Activated CD4-positive, alpha-beta memory T cell treated with anti-CD3 and anti-CD28 coated beads, Interleukin-2, amount 10 ng/mL, durations not matched to agents 7 days and 5 days (primary cell): ENCODE measurements around the gene CAB39. TPM values are rescaled to one million over a fixed set of nuclear protein-coding genes. Genes with fewer than 3 reads are reported as not detected.

Experiments
- CTCF ChIA-PET: fragments of 350-600 bp; sonication (Branson Sonifier 250); formaldehyde crosslinking; loops from one replicate; lab custom pipeline; 2021; ENCODE audit warnings: antibody characterized with exemption, inconsistent platforms; lab: Charles Lee
- POLR2A ChIA-PET: fragments of 350-600 bp; sonication (Branson Sonifier 250); formaldehyde crosslinking; loops from one replicate; lab custom pipeline; 2021; ENCODE audit warnings: antibody characterized with exemption; lab: Charles Lee
- DNase-seq: peaks from one replicate; pipeline ENCODE4 v3.0.0-alpha.2; 2020
- H3K27ac Mint-ChIP-seq: one replicate; pipeline ENCODE4 v1.8.0; 2021; ENCODE audit warnings: mild to moderate bottlenecking, mixed read lengths
- H3K27me3 Mint-ChIP-seq: one replicate; pipeline ENCODE4 v1.8.0; 2021; ENCODE audit warnings: mixed read lengths
- H3K36me3 Mint-ChIP-seq: one replicate; pipeline ENCODE4 v1.8.0; 2021; ENCODE audit warnings: low read depth, mixed read lengths
- H3K4me1 Mint-ChIP-seq: one replicate; pipeline ENCODE4 v1.8.0; 2021; ENCODE audit warnings: mixed read lengths
- H3K4me3 Mint-ChIP-seq: one replicate; pipeline ENCODE4 v1.8.0; 2021; ENCODE audit warnings: mild to moderate bottlenecking, mixed read lengths
- H3K9me3 Mint-ChIP-seq: one replicate; pipeline ENCODE4 v1.8.0; 2021; ENCODE audit warnings: mixed read lengths
- total RNA-seq, 2 experiments: library from RNA; stranded (reverse); gene quantifications; one replicate each; pipeline ENCODE4 v1.2.3, GENCODE V29; 2021

Gene CAB39
- 100 to 1,000 TPM; 156 to 161 TPM for total RNA-seq

- DNase-seq: peak; percentile 90
- no peaks in the 10 kb centered on the region for H3K9me3 Mint-ChIP-seq
- CTCF ChIA-PET: interaction anchor here (0.9 to 6.0 kb wide), 11 partner anchors 10 to 110 kb away, joined by 3 to 59 read pairs (median 4); no protein-coding TSS in a partner anchor
- H3K36me3 Mint-ChIP-seq: peaks cover 36% of the 10 kb centered on the region
- H3K4me1 Mint-ChIP-seq: peaks cover 42% of the 10 kb centered on the region
- H3K4me3 Mint-ChIP-seq: peak within 1 kb of the TSS; percentile 99
- no peaks in the 10 kb centered on the region for H3K27me3 Mint-ChIP-seq
- H3K27ac Mint-ChIP-seq: peak within 1 kb of the TSS; percentile 97
- POLR2A ChIA-PET: interaction anchor here (0.7 to 4.1 kb wide), 26 partner anchors 11 to 494 kb away, joined by 3 to 146 read pairs (median 8); partner anchors contain the start of genes SP100, SP110, SP140 and SP140L
These were observed at the start of gene CAB39 for GRCh38 chr2:230712443-230713330. Gene CAB39 (plus strand): TSS chr2:230712842. CDS start chr2:230760002, 47,160 bp downstream.

GRCh38 chr2:230664128-230664527 is 48.5 kb upstream of the CAB39 start:
- peak overlapping the region; percentile 62 for H3K4me3 Mint-ChIP-seq
- H3K36me3 Mint-ChIP-seq: no peaks in the 10 kb centered on the region
- CTCF ChIA-PET: interaction anchor here (0.8 to 1.3 kb wide), 4 partner anchors 14 to 51 kb away, joined by 3 to 8 read pairs (median 4); partner anchors contain the start of gene CAB39
- no peaks in the 10 kb centered on the region for H3K27me3 Mint-ChIP-seq
- peak; percentile 51 for DNase-seq
- peak overlapping the region; percentile 99 for H3K27ac Mint-ChIP-seq
- POLR2A ChIA-PET: interaction anchor here (0.7 to 3.1 kb wide), 10 partner anchors 9 to 439 kb away, joined by 3 to 27 read pairs (median 3); partner anchors contain the start of gene SP140
- peaks cover 100% of the 10 kb centered on the region for H3K4me1 Mint-ChIP-seq
- H3K9me3 Mint-ChIP-seq: no peaks in the 10 kb centered on the region

- no peak for DNase-seq
- H3K27ac Mint-ChIP-seq: peak overlapping the region; percentile 99
- no peaks in the 10 kb centered on the region for H3K27me3 Mint-ChIP-seq
- CTCF ChIA-PET: interaction anchor here (0.9 to 1.0 kb wide), 3 partner anchors 13 to 213 kb away, joined by 3 to 4 read pairs (median 4); no protein-coding TSS in a partner anchor
- H3K36me3 Mint-ChIP-seq: no peaks in the 10 kb centered on the region
- H3K9me3 Mint-ChIP-seq: no peaks in the 10 kb centered on the region
- POLR2A ChIA-PET: interaction anchor here (1.3 to 3.1 kb wide), 7 partner anchors 8 to 129 kb away, joined by 3 to 27 read pairs (median 6); partner anchors contain the start of gene CAB39
- H3K4me1 Mint-ChIP-seq: peaks cover 100% of the 10 kb centered on the region
- H3K4me3 Mint-ChIP-seq: peak overlapping the region; percentile 62
These were observed 47.8 kb upstream of the CAB39 start for GRCh38 chr2:230664844-230665243.

GRCh38 chr2:230665263-230665691 is 47.4 kb upstream of the CAB39 start:
- DNase-seq: peak; percentile 49
- CTCF ChIA-PET: interaction anchor here (0.9 to 1.0 kb wide), 4 partner anchors 11 to 214 kb away, joined by 3 to 5 read pairs (median 4); no protein-coding TSS in a partner anchor
- peak overlapping the region; percentile 62 for H3K4me3 Mint-ChIP-seq

GRCh38 chr2:230666446-230666845 is 46.2 kb upstream of the CAB39 start:
- DNase-seq: no peak
- Mint-ChIP-seq H3K27me3 (no peaks in the 10 kb centered on the region), H3K9me3 (no peaks in the 10 kb centered on the region), H3K4me1 (peaks cover 100% of the 10 kb centered on the region), H3K36me3 (no peaks in the 10 kb centered on the region), H3K4me3 (no peak overlapping the region), H3K27ac (peak overlapping the region; percentile 89)
- ChIA-PET POLR2A (interaction anchor here (0.9 to 2.1 kb wide), 5 partner anchors 10 to 128 kb away, joined by 4 to 15 read pairs (median 6); partner anchors contain the start of gene CAB39), CTCF (interaction anchor here (0.7 to 1.0 kb wide), 3 partner anchors 10 to 127 kb away, joined by 3 to 5 read pairs (median 4); no protein-coding TSS in a partner anchor)

More at GRCh38 chr2:230665263-230665691, 47.4 kb upstream of the CAB39 start:
- POLR2A ChIA-PET: interaction anchor here (1.2 to 3.1 kb wide), 7 partner anchors 9 to 129 kb away, joined by 3 to 27 read pairs (median 6); partner anchors contain the start of gene CAB39
- peaks cover 100% of the 10 kb centered on the region for H3K4me1 Mint-ChIP-seq
- no peaks in the 10 kb centered on the region for H3K36me3 Mint-ChIP-seq
- H3K9me3 Mint-ChIP-seq: no peaks in the 10 kb centered on the region
- H3K27ac Mint-ChIP-seq: peak overlapping the region; percentile 99
- no peaks in the 10 kb centered on the region for H3K27me3 Mint-ChIP-seq

GRCh38 chr2:230666885-230667712 is 45.5 kb upstream of the CAB39 start:
- H3K9me3 Mint-ChIP-seq: no peaks in the 10 kb centered on the region
- POLR2A ChIA-PET: interaction anchor here (0.9 to 5.2 kb wide), 4 partner anchors 7 to 127 kb away, joined by 5 to 64 read pairs (median 14); no protein-coding TSS in a partner anchor
- peak; percentile 21 for DNase-seq
- CTCF ChIA-PET: interaction anchor here (1.2 to 4.7 kb wide), 4 partner anchors 8 to 132 kb away, joined by 3 to 24 read pairs (median 15); no protein-coding TSS in a partner anchor
- peak overlapping the region; percentile 89 for H3K27ac Mint-ChIP-seq
- peaks cover 97% of the 10 kb centered on the region for H3K4me1 Mint-ChIP-seq
- H3K36me3 Mint-ChIP-seq: no peaks in the 10 kb centered on the region
- H3K4me3 Mint-ChIP-seq: no peak overlapping the region
- H3K27me3 Mint-ChIP-seq: no peaks in the 10 kb centered on the region

GRCh38 chr2:230668184-230668938 is 44.3 kb upstream of the CAB39 start:
- POLR2A ChIA-PET: interaction anchor here (0.5 to 5.2 kb wide), 9 partner anchors 9 to 125 kb away, joined by 3 to 64 read pairs (median 6); partner anchors contain the start of gene CAB39
- H3K4me3 Mint-ChIP-seq: no peak overlapping the region
- peak; percentile 44 for DNase-seq

GRCh38 chr2:230668939-230669303 is 43.7 kb upstream of the CAB39 start:
- Mint-ChIP-seq H3K27me3 (no peaks in the 10 kb centered on the region), H3K4me1 (peaks cover 81% of the 10 kb centered on the region), H3K36me3 (no peaks in the 10 kb centered on the region), H3K9me3 (no peaks in the 10 kb centered on the region), H3K27ac (peak overlapping the region; percentile 89), H3K4me3 (no peak overlapping the region)
- DNase-seq: no peak
- POLR2A ChIA-PET: interaction anchor here (0.6 to 5.2 kb wide), 8 partner anchors 9 to 125 kb away, joined by 3 to 64 read pairs (median 10); partner anchors contain the start of gene CAB39
- CTCF ChIA-PET: interaction anchor here (0.9 to 4.7 kb wide), 6 partner anchors 10 to 137 kb away, joined by 3 to 24 read pairs (median 6); no protein-coding TSS in a partner anchor

More at GRCh38 chr2:230668184-230668938, 44.3 kb upstream of the CAB39 start:
- CTCF ChIA-PET: interaction anchor here (0.9 to 4.7 kb wide), 7 partner anchors 10 to 137 kb away, joined by 3 to 24 read pairs (median 3); no protein-coding TSS in a partner anchor
- peaks cover 84% of the 10 kb centered on the region for H3K4me1 Mint-ChIP-seq
- no peaks in the 10 kb centered on the region for H3K36me3 Mint-ChIP-seq
- H3K9me3 Mint-ChIP-seq: no peaks in the 10 kb centered on the region
- H3K27ac Mint-ChIP-seq: peak overlapping the region; percentile 89
- H3K27me3 Mint-ChIP-seq: no peaks in the 10 kb centered on the region

GRCh38 chr2:230669386-230669950 is 43.2 kb upstream of the CAB39 start:
- CTCF ChIA-PET: interaction anchor here (1.1 to 4.7 kb wide), 5 partner anchors 9 to 94 kb away, joined by 3 to 24 read pairs (median 8); no protein-coding TSS in a partner anchor

GRCh38 chr2:230671117-230671516 is 41.5 kb upstream of the CAB39 start:
- H3K27ac Mint-ChIP-seq: no peak overlapping the region
- H3K27me3 Mint-ChIP-seq: no peaks in the 10 kb centered on the region
- ChIA-PET CTCF (interaction anchor here (0.7 to 4.7 kb wide), 4 partner anchors 9 to 175 kb away, joined by 3 to 24 read pairs (median 4); partner anchors contain the start of gene CAB39), POLR2A (interaction anchor here (0.7 to 5.2 kb wide), 4 partner anchors 11 to 658 kb away, joined by 3 to 64 read pairs (median 6); partner anchors contain the start of gene CAB39)
- peaks cover 67% of the 10 kb centered on the region for H3K4me1 Mint-ChIP-seq
- DNase-seq: no peak
- no peaks in the 10 kb centered on the region for H3K9me3 Mint-ChIP-seq
- H3K4me3 Mint-ChIP-seq: no peak overlapping the region
- H3K36me3 Mint-ChIP-seq: no peaks in the 10 kb centered on the region

More at GRCh38 chr2:230669386-230669950, 43.2 kb upstream of the CAB39 start:
- H3K4me1 Mint-ChIP-seq: peaks cover 75% of the 10 kb centered on the region
- POLR2A ChIA-PET: interaction anchor here (0.6 to 5.2 kb wide), 10 partner anchors 9 to 124 kb away, joined by 3 to 64 read pairs (median 6); partner anchors contain the start of gene CAB39
- DNase-seq: no peak
- H3K36me3 Mint-ChIP-seq: no peaks in the 10 kb centered on the region
- no peaks in the 10 kb centered on the region for H3K9me3 Mint-ChIP-seq
- peak overlapping the region; percentile 89 for H3K27ac Mint-ChIP-seq
- H3K27me3 Mint-ChIP-seq: no peaks in the 10 kb centered on the region
- H3K4me3 Mint-ChIP-seq: no peak overlapping the region
